Measurements from ENCODE around the gene CLCN6.

GRCh38 chr1:11782127-11782708 lies 23.8 kb upstream of the CLCN6 start:
- TF ChIP-seq CTCF (IDR thresholded peaks at IDR 0.05) (no peak), POLR2A (IDR thresholded peaks at IDR 0.05) (no peak)
